Testis (tissue), 3 donors: ENCODE data around the gene ANKRD40CL. TPM values are rescaled to one million over a fixed set of nuclear protein-coding genes. Genes with fewer than 3 reads are reported as not detected.

Experiments
- DNase-seq: peaks from one replicate; pipeline ENCODE4 v3.0.0-alpha.2; 2019
- H3K27ac ChIP-seq, 2 donors: fragments of 200-600 bp; sonication (generic); one replicate each; pipeline ENCODE4 v1.5.1; 2019
- H3K27me3 ChIP-seq: fragments of 200-600 bp; sonication (generic); one replicate; pipeline ENCODE4 v1.5.1; 2019
- H3K36me3 ChIP-seq: fragments of 200-600 bp; sonication (generic); one replicate; pipeline ENCODE4 v1.5.1; 2017; ENCODE audit warnings: low read depth; ENCODE audit errors: missing control alignments
- H3K4me1 ChIP-seq: fragments of 200-600 bp; sonication (generic); one replicate; pipeline ENCODE4 v1.5.1; 2019
- H3K4me3 ChIP-seq, 2 donors: fragments of 200-600 bp; sonication (generic); one replicate each; pipeline ENCODE4 v1.5.1; 2017 to 2019
- H3K9me3 ChIP-seq: fragments of 200-600 bp; sonication (generic); one replicate; pipeline ENCODE4 v1.5.1; 2017
- POLR2A ChIP-seq: fragments of 450-650 bp; IDR thresholded peaks from one replicate; pipeline ENCODE4 v1.6.1; 2017; ENCODE audit warnings: antibody characterized with exemption, mild to moderate bottlenecking, moderate library complexity
- WGBS, 2 donors: methylation state at CpG; one replicate each; pipeline ENCODE4 v1.1.5; 2018; 5-methylcytosine and 5-hydroxymethylcytosine counted together
- intact Hi-C: fragments of 100-400 bp; cut with DNase I; formaldehyde crosslinking; loops from one replicate; pipeline ENCODE4 v1.15.1; 2023; ENCODE audit warnings: low total_unique reads
- polyA plus RNA-seq: library from polyadenylated mRNA; stranded (reverse); fragments of 350-450 nt; fragmentation: Illumina TruSeq; extraction: RNeasy Lipid Tissue Mini Kit (QIAGEN cat#74804); gene quantifications from one replicate; pipeline ENCODE4 v1.2.3, GENCODE V29; 2014; ENCODE audit warnings: low read depth, low replicate concordance; ENCODE audit not compliant: insufficient read depth
- total RNA-seq, 2 donors: library from RNA; depleted of rRNA; stranded (reverse); fragments of >200 nt; gene quantifications; one replicate each; pipeline ENCODE4 v1.2.3, GENCODE V29; 2016
- TF ChIP-seq, protein P1 (sequence below), 3 experiments: fragments of 450-650 bp in 2 of 3; fragments of 200-600 bp in 1 of 3; sonication (generic) in 1 of 3; IDR thresholded peaks; one replicate each; pipeline ENCODE4 v1.5.1; 2016 to 2019; ENCODE audit warnings: antibody characterized with exemption in 3 of 3, mild to moderate bottlenecking in 2 of 3, moderate library complexity in 1 of 3

Gene ANKRD40CL
- total and polyA plus RNA-seq, 3 donors from 2014 or later = not detected

DNA sequence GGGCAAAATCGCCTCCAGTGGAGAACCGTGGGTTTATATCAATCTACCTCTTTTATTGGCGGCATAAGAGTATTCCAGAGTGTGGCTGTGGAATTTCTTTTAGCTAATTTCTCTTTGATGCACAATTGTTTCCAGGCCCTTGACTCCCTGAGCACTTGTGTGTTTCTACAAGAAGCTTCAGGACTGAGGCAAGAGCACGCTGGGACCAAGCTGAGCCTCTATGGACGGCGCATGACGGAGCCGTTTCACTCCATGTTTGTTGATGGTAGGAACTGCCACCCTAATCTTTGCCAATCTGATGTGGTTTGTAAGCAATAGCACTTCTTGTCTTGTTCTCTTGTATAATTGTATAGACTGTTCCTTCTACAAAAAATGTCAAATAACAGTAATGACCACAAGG, 11.2 kb upstream of the ANKRD40CL start:
- no peak overlapping the region for H3K27ac ChIP-seq
- no peaks in the 10 kb centered on the region for H3K27me3 ChIP-seq
- H3K9me3 ChIP-seq = no peaks in the 10 kb centered on the region
- no peaks in the 10 kb centered on the region for H3K4me1 ChIP-seq
- H3K4me3 ChIP-seq = no peak overlapping the region
- no peak for DNase-seq
- no peaks in the 10 kb centered on the region for H3K36me3 ChIP-seq
- 91 to 93% methylated on average over 8 of the region's 8 CpGs for WGBS, 2 donors
- no peak for TF ChIP-seq POLR2A
- TF ChIP-seq, protein P1, sequence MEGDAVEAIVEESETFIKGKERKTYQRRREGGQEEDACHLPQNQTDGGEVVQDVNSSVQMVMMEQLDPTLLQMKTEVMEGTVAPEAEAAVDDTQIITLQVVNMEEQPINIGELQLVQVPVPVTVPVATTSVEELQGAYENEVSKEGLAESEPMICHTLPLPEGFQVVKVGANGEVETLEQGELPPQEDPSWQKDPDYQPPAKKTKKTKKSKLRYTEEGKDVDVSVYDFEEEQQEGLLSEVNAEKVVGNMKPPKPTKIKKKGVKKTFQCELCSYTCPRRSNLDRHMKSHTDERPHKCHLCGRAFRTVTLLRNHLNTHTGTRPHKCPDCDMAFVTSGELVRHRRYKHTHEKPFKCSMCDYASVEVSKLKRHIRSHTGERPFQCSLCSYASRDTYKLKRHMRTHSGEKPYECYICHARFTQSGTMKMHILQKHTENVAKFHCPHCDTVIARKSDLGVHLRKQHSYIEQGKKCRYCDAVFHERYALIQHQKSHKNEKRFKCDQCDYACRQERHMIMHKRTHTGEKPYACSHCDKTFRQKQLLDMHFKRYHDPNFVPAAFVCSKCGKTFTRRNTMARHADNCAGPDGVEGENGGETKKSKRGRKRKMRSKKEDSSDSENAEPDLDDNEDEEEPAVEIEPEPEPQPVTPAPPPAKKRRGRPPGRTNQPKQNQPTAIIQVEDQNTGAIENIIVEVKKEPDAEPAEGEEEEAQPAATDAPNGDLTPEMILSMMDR (IDR thresholded peaks at IDR 0.05) = no peak
- intact Hi-C loops = no loop called here

DNA sequence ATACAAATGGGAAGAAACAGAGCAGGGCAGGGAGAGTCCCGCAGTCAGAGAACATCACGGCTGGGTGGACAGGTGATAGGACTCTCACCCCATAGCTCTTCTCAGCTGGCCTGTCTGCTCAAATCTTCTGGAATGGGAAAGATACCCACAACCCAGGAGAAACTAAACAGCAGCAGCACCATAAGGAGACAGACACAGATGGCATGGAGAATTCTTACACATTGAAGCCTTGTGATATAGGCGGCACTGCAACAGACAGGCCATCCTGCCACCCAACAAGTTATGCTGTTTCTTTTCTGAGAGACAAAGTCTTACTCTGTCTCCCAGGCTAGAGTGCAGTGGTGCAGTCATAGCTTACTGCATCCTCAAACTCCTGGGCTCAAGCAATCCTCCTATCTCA, 8.6 kb upstream of the ANKRD40CL start:
- Histone ChIP-seq H3K4me3 (no peak overlapping the region), H3K27ac (no peak overlapping the region), H3K27me3 (no peaks in the 10 kb centered on the region), H3K36me3 (no peaks in the 10 kb centered on the region), H3K9me3 (no peaks in the 10 kb centered on the region), H3K4me1 (no peaks in the 10 kb centered on the region)
- DNase-seq = no peak
- intact Hi-C loops = no loop called here
- TF ChIP-seq, protein P1 (IDR thresholded peaks at IDR 0.05) = no peak
- TF ChIP-seq POLR2A = no peak
- 94 to 95% methylated on average over 3 of the region's 3 CpGs for WGBS, 2 donors

DNA sequence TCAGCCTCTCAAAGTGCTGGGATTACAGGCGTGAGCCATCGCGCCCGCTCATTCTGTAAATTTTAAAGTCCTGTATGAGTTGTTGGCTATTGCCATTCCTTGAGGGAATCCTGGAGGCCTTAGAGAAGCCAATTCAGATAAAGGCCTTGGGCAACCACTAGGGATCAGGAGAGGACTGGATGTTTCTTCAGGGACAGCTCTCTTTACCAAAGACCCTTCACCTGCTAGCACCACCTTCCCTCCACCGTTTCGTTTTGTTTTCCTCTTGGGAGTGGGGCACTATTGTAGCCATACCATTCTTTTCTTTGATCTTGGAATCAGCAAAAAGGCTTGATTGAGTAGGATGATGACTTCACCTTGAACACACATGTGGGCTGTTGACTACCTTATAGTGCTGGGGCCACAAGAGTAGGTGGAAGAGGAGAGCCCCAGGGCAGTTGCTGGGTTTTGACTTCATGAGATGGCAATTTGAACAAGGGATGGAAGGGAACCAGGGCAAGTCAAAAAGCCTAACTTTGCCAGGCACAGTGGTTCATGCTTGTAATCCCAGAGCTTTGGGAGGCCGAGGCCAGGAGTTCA, 7.0 kb upstream of the ANKRD40CL start:
- H3K4me1 ChIP-seq = no peaks in the 10 kb centered on the region
- 86 to 94% methylated on average over 7 of the region's 7 CpGs for WGBS, 2 donors
- no peak for DNase-seq
- H3K27ac ChIP-seq = no peak overlapping the region
- no peaks in the 10 kb centered on the region for H3K9me3 ChIP-seq
- no peak overlapping the region for H3K4me3 ChIP-seq
- intact Hi-C loops = no loop called here
- H3K27me3 ChIP-seq = no peaks in the 10 kb centered on the region
- H3K36me3 ChIP-seq = no peaks in the 10 kb centered on the region
- no peak for TF ChIP-seq POLR2A
- TF ChIP-seq, protein P1 (IDR thresholded peaks at IDR 0.05) = no peak

DNA sequence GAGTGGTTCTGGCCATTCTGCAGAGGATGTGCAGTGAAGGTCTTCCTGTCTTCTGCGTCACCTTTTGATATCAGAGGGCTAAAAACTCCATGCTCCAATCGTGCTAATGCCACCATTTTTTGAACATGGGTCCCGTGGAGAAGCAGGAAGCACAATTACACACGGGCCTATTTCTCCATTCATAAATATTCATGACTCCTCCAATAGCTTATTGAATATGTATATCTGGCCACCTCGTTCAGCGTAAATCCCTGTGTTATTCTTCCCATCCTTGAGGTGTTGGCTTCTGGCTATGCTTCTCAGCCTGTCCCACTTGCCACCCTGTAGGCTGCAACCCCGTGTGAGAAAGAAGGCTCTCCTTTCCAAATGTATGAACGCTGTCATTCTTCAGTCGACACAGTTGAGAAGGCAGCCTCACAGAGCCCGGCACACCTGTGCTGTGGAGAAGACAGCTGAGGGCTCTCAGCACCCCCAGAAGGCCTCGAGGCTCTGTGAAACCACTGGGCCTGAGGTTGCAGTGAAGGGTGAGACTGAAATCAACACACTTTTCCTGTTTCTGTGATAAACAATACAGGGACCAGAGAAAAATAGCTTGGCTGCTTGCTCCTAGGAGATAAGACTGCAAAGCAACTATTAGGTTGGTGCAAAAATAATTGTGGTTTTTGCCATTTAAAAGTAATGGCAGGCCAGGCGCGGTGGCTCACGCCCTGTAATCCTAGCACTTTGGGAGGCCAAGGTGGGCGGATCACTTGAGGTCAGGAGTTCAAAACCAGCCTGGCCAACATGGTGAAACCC, 4.9 kb upstream of the ANKRD40CL start:
- Histone ChIP-seq H3K4me3 (no peak overlapping the region), H3K27me3 (no peaks in the 10 kb centered on the region), H3K9me3 (no peaks in the 10 kb centered on the region), H3K36me3 (no peaks in the 10 kb centered on the region), H3K4me1 (no peaks in the 10 kb centered on the region), H3K27ac (no peak overlapping the region)
- WGBS, 2 donors = 82 to 84% methylated on average over 15 of the region's 15 CpGs
- intact Hi-C loops = no loop called here
- DNase-seq = no peak
- no peak for TF ChIP-seq POLR2A
- TF ChIP-seq, protein P1 (IDR thresholded peaks at IDR 0.05) = no peak
